Middle frontal gyrus (tissue), 1 donor: Measurements from ENCODE around the gene GHRL.

ENCODE experiments used
- DNase-seq: peaks from one replicate; pipeline ENCODE4 v3.0.0-alpha.2; 2015; ENCODE audit warnings: low spot score; ENCODE audit errors: extremely low spot score

The GHRL gene

GRCh38 chr3:10245081-10245712, 47.5 kb downstream of the GHRL start:
- DNase-seq, result no peak

- no peak for DNase-seq
These were observed 48.7 kb downstream of the GHRL start for GRCh38 chr3:10244009-10244408.

- no peak for DNase-seq
These were observed 50.3 kb downstream of the GHRL start for GRCh38 chr3:10242182-10243065.

GRCh38 chr3:10240799-10241198, 51.9 kb downstream of the GHRL start:
- no peak for DNase-seq

GRCh38 chr3:10238345-10239183, 54.2 kb downstream of the GHRL start:
- DNase-seq, result no peak
